Measurements from ENCODE around the gene IRF8. TPM values are rescaled to one million over a fixed set of nuclear protein-coding genes. Genes with fewer than 3 reads are reported as not detected.

The IRF8 gene
- 10 to 100 TPM; 28.0 to 52.1 (median 43.2) TPM for polyA plus RNA-seq
- long read RNA-seq, donor 1: 0 reads
- long read RNA-seq, donor 2, partial matches to known transcripts: 0 of 4 reads
- long read RNA-seq, donor 2, other reads (novel, unspliced or antisense): 0 of 4 reads
- long read RNA-seq, donor 3, transcript IRF8-201 (9 exons, 3,030 nt): major isoform, 9 of 24 reads
- long read RNA-seq, donor 3, partial matches to known transcripts: 11 of 24 reads
- long read RNA-seq, donor 3, other reads (novel, unspliced or antisense): 0 of 24 reads
- long read RNA-seq, donor 4: 0 reads
- long read RNA-seq, donor 5, partial matches to known transcripts: 8 of 9 reads
- long read RNA-seq, donor 5, other reads (novel, unspliced or antisense): 0 of 9 reads
- long read RNA-seq, donor 6, transcript IRF8-201 (9 exons, 3,030 nt): major isoform, 9 of 15 reads
- long read RNA-seq, donor 6, partial matches to known transcripts: 5 of 15 reads
- long read RNA-seq, donor 6, other reads (novel, unspliced or antisense): 0 of 15 reads
- long read RNA-seq, donor 7, partial matches to known transcripts: 0 of 1 reads
- long read RNA-seq, donor 7, other reads (novel, unspliced or antisense): 0 of 1 reads
- long read RNA-seq, donor 8, partial matches to known transcripts: 0 of 1 reads
- long read RNA-seq, donor 8, other reads (novel, unspliced or antisense): 0 of 1 reads
- long read RNA-seq, donor 9, partial matches to known transcripts: 0 of 1 reads
- long read RNA-seq, donor 9, other reads (novel, unspliced or antisense): 0 of 1 reads
- long read RNA-seq, donor 10, transcript IRF8-201 (9 exons, 3,030 nt): major isoform, 9 of 15 reads
- long read RNA-seq, donor 10, partial matches to known transcripts: 5 of 15 reads
- long read RNA-seq, donor 10, other reads (novel, unspliced or antisense): 0 of 15 reads

DNA sequence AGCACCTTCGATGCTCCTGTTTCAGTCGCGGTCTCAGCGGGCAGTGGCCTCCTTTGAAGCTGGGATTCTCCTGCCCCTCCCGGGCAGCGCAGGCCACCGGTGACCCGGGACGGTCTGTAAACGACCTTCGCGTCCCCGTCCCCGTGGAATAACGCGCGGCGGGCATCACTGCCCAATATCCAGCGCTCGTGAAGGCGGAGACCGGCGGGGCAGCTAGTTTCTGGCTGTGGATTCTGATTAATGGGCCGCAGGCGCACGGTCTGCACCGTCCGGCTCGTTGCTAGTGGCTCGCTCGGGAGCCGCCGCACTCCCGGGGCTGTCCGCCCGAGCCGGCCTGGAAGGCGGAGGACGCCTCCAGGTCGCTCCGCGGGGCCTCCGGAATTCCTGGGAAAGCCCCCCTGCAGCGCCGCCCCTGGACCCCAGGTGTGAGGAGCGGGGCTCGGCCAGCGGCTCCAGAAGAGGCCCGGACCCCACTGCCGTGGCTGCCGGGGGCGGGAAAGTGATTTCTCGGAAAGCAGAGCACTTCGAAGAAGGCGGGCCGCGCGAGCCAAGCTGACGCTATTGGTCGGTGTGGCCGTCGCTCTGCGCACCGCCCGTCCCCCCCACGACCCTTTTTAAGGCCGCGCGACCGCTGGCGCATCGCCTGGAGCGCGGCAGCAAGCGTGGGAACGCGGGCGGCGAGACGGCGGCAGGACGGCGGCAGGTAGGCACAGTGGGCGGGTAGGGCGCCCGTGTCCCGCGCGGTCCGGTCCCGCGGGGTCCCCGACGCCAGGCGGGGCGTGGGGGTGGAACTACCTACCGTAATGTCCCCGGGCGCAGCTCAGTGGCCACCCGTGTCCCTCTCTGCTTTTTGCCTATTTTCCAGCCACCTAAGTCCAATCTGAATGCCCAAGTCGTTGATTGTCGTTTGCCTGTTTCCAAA lies at the start of gene IRF8:
Gene IRF8 (plus strand): TSS at position 642 of the 922 bp plus-strand sequence. CDS start 3,854 bp downstream, outside the sequence.
- H3K36me3 ChIP-seq (ENCODE audit: control insufficient read depth in 3 of 3, insufficient read depth in 2 of 3, low read depth in 1 of 3, low read length in 3 of 3): peaks cover 0 to 25% (median 3%) of the 10 kb centered on the region in 3 donors
- no peaks in the 10 kb centered on the region for H3K9me3 ChIP-seq (ENCODE audit: control insufficient read depth in 2 of 2, insufficient read depth in 1 of 2, low read depth in 1 of 2, low read length in 1 of 2)
- FAIRE-seq: no peak
- H3K27ac ChIP-seq (ENCODE audit: low read depth in 1 of 3, low read length in 2 of 3): peak within 1 kb of the TSS; percentile 8 to 86 (median 61)
- H3K27me3 ChIP-seq (ENCODE audit: control insufficient read depth in 3 of 3, insufficient read depth in 3 of 3, low read length in 3 of 3): peaks cover 0 to 6% (median 0%) of the 10 kb centered on the region in 3 donors
- 1% methylated on average over 83 to 102 of the region's 102 CpGs for WGBS, 3 donors
- peak; percentile 85 to 94 for DNase-seq
- H3K4me1 ChIP-seq (ENCODE audit: control insufficient read depth in 3 of 3, insufficient read depth in 2 of 3, low read depth in 1 of 3, low read length in 2 of 3): peaks cover 7 to 28% (median 18%) of the 10 kb centered on the region in 3 donors
- peak within 1 kb of the TSS; percentile 61 to 73 (median 69) for H3K4me3 ChIP-seq (ENCODE audit: low read depth in 1 of 3, low read length in 3 of 3)

- Histone ChIP-seq H3K36me3 (ENCODE audit: control insufficient read depth in 3 of 3, insufficient read depth in 2 of 3, low read depth in 1 of 3, low read length in 3 of 3) (no peaks in the 10 kb centered on the region), H3K4me3 (ENCODE audit: low read depth in 1 of 3, low read length in 3 of 3) (no peak overlapping the region), H3K27ac (ENCODE audit: low read depth in 1 of 3, low read length in 2 of 3) (no peak overlapping the region), H3K27me3 (ENCODE audit: control insufficient read depth in 3 of 3, insufficient read depth in 3 of 3, low read length in 3 of 3) (no peaks in the 10 kb centered on the region), H3K9me3 (ENCODE audit: control insufficient read depth in 2 of 2, insufficient read depth in 1 of 2, low read depth in 1 of 2, low read length in 1 of 2) (no peaks in the 10 kb centered on the region), H3K4me1 (ENCODE audit: control insufficient read depth in 3 of 3, insufficient read depth in 2 of 3, low read depth in 1 of 3, low read length in 2 of 3) (peaks cover 0 to 19% (median 2%) of the 10 kb centered on the region in 3 donors)
- FAIRE-seq (no peak), DNase-seq (peak in 1 of 2 donors; percentile 42)
- 69 to 78% (median 72%) methylated on average over 8 of the region's 8 CpGs for WGBS, 3 donors
Measured at GRCh38 chr16:85849388-85849787, 49.6 kb upstream of the IRF8 start.

GRCh38 chr16:85850344-85850880 lies 48.5 kb upstream of the IRF8 start:
- H3K4me1 ChIP-seq (ENCODE audit: control insufficient read depth in 3 of 3, insufficient read depth in 2 of 3, low read depth in 1 of 3, low read length in 2 of 3): peaks cover 0 to 19% (median 2%) of the 10 kb centered on the region in 3 donors
- H3K4me3 ChIP-seq (ENCODE audit: low read depth in 1 of 3, low read length in 3 of 3): no peak overlapping the region
- H3K27me3 ChIP-seq (ENCODE audit: control insufficient read depth in 3 of 3, insufficient read depth in 3 of 3, low read length in 3 of 3): no peaks in the 10 kb centered on the region
- WGBS, 3 donors: 30 to 64% (median 44%) methylated on average over 5 of the region's 5 CpGs
- no peak for FAIRE-seq
- peaks cover 0 to 3% of the 10 kb centered on the region in 2 donors for H3K9me3 ChIP-seq (ENCODE audit: control insufficient read depth in 2 of 2, insufficient read depth in 1 of 2, low read depth in 1 of 2, low read length in 1 of 2)
- no peaks in the 10 kb centered on the region for H3K36me3 ChIP-seq (ENCODE audit: control insufficient read depth in 3 of 3, insufficient read depth in 2 of 3, low read depth in 1 of 3, low read length in 3 of 3)
- DNase-seq: peak; percentile 49 to 58
- H3K27ac ChIP-seq (ENCODE audit: low read depth in 1 of 3, low read length in 2 of 3): no peak overlapping the region

DNA sequence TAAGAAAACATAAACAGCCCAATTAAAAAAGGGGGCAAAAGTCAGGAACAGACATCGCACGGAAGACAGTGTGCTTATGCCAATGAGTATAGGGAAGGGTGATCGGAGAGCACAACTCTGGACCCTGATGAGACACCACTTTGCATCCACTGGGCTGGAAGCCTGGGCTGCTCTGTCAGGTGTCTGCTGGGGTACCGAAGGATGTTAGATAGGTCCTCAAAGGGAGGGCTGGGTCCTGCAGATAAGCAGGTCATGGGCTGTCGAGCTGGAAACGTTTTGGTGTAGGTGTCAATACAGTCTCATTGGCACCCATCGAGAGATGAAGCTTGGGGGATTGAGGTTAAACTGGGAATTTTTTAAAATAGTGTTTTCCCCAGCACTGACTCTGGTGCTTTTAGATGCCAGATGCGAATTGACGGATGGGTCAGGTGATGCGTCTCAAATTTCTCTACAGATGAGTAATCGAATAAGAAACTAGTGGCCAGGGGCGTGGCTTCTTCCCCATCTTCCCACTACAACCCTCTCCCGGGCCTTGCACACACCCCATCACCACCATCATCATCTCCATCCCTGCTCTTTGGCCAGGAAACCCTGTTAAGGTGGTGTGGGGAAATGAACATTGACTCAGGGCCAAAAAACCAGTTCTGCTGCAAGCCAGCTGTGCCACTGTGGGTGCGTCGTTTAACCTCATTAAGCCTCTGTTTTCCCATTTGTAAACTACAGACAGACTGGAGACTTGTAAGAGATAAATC lies 47.8 kb upstream of the IRF8 start:
- peaks cover 0 to 3% of the 10 kb centered on the region in 2 donors for H3K9me3 ChIP-seq (ENCODE audit: control insufficient read depth in 2 of 2, insufficient read depth in 1 of 2, low read depth in 1 of 2, low read length in 1 of 2)
- 69 to 76% (median 74%) methylated on average over 15 of the region's 15 CpGs for WGBS, 3 donors
- no peak for FAIRE-seq
- H3K27ac ChIP-seq (ENCODE audit: low read depth in 1 of 3, low read length in 2 of 3): no peak overlapping the region
- H3K4me3 ChIP-seq (ENCODE audit: low read depth in 1 of 3, low read length in 3 of 3): no peak overlapping the region
- H3K4me1 ChIP-seq (ENCODE audit: control insufficient read depth in 3 of 3, insufficient read depth in 2 of 3, low read depth in 1 of 3, low read length in 2 of 3): peaks cover 0 to 19% (median 2%) of the 10 kb centered on the region in 3 donors
- H3K36me3 ChIP-seq (ENCODE audit: control insufficient read depth in 3 of 3, insufficient read depth in 2 of 3, low read depth in 1 of 3, low read length in 3 of 3): no peaks in the 10 kb centered on the region
- H3K27me3 ChIP-seq (ENCODE audit: control insufficient read depth in 3 of 3, insufficient read depth in 3 of 3, low read length in 3 of 3): no peaks in the 10 kb centered on the region
- DNase-seq: no peak

DNA sequence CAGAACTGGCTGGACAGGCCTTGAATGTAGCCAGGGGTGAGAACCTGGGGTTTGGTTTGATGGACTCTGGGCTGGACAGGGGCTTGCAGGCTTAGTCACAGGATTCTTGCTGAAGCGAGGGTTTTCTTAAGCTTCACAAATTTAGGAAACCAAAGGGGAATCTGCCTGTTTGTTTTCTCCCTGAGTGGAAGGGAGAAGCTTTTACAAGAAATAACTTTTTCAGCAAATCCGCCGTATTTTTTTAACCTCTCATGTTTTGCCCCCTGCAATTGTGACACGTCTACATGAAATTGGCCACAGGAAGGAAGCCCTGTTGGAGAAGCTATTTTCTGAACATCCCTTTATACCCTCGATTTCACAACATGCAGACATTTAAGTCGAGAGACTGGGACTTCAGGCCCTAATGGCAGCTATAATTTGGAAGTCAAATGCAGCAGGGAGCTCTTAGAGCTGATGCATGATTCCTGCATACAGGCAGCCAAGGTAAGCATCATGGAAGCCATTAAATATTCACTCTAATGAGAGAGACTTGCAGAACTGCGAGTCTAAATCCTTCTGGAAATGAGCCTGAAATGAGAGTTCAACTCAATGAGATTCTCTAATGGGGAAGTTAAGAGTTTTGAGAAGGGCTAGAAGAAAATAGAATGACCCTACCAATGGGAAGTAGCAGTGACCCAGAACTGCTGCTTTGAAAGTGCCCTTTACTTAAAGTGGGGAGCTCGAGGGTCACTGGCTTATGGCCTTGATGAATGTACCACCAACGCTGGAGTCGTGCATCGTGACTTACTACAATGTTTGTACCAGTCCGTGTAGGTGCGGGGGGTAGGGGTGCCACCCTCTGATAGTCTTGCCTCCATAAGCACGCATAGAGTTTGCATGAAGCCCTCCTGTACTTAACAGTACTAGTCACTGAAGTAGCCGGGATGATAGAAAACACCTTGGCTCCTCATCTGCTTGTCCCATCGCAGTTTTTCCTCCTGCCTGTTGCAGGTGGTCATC lies 45.1 kb upstream of the IRF8 start:
- H3K4me3 ChIP-seq (ENCODE audit: low read depth in 1 of 3, low read length in 3 of 3): no peak overlapping the region
- H3K4me1 ChIP-seq (ENCODE audit: control insufficient read depth in 3 of 3, insufficient read depth in 2 of 3, low read depth in 1 of 3, low read length in 2 of 3): peaks cover 0 to 6% (median 2%) of the 10 kb centered on the region in 3 donors
- no peak overlapping the region for H3K27ac ChIP-seq (ENCODE audit: low read depth in 1 of 3, low read length in 2 of 3)
- no peaks in the 10 kb centered on the region for H3K36me3 ChIP-seq (ENCODE audit: control insufficient read depth in 3 of 3, insufficient read depth in 2 of 3, low read depth in 1 of 3, low read length in 3 of 3)
- FAIRE-seq (no peak), DNase-seq (no peak)
- peaks cover 0 to 3% of the 10 kb centered on the region in 2 donors for H3K9me3 ChIP-seq (ENCODE audit: control insufficient read depth in 2 of 2, insufficient read depth in 1 of 2, low read depth in 1 of 2, low read length in 1 of 2)
- WGBS, 3 donors: 79 to 88% (median 83%) methylated on average over 16 of the region's 16 CpGs
- H3K27me3 ChIP-seq (ENCODE audit: control insufficient read depth in 3 of 3, insufficient read depth in 3 of 3, low read length in 3 of 3): no peaks in the 10 kb centered on the region

DNA sequence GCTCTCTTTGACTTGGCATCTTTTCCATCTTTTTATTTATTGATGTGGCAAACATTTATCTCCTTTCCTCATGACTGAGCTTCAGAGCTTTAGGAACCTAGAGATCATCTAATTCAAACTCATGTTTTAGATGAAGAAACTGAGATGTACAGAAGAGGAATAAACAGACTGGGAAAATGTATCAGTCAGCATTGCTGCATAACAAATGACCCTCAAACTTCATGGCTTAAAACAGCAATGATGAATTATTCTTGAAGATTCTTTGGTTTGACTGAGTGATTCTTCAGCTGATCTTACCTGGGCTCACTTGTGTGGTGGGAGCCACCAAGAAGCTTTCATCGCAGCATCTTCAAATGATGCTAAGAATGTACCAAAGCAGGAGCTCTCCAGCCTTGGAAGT lies 44.0 kb upstream of the IRF8 start:
- peaks cover 0 to 3% of the 10 kb centered on the region in 2 donors for H3K9me3 ChIP-seq (ENCODE audit: control insufficient read depth in 2 of 2, insufficient read depth in 1 of 2, low read depth in 1 of 2, low read length in 1 of 2)
- FAIRE-seq: no peak
- 93 to 100% (median 100%) methylated on average over 1 of the region's 1 CpG for WGBS, 3 donors
- no peak overlapping the region for H3K4me3 ChIP-seq (ENCODE audit: low read depth in 1 of 3, low read length in 3 of 3)
- H3K4me1 ChIP-seq (ENCODE audit: control insufficient read depth in 3 of 3, insufficient read depth in 2 of 3, low read depth in 1 of 3, low read length in 2 of 3): peaks cover 0 to 3% (median 2%) of the 10 kb centered on the region in 3 donors
- H3K27ac ChIP-seq (ENCODE audit: low read depth in 1 of 3, low read length in 2 of 3): no peak overlapping the region
- H3K36me3 ChIP-seq (ENCODE audit: control insufficient read depth in 3 of 3, insufficient read depth in 2 of 3, low read depth in 1 of 3, low read length in 3 of 3): no peaks in the 10 kb centered on the region
- no peak for DNase-seq
- no peaks in the 10 kb centered on the region for H3K27me3 ChIP-seq (ENCODE audit: control insufficient read depth in 3 of 3, insufficient read depth in 3 of 3, low read length in 3 of 3)

Data from small intestine (tissue), 16 donors.